ENCODE measurements around the gene MAPK8IP2. TPM values are rescaled to one million over a fixed set of nuclear protein-coding genes. Genes with fewer than 3 reads are reported as not detected.

MAPK8IP2 gene
- polyA plus RNA-seq, 2 of the 4 experiments (the other 2 are of a cell fraction): 0.76 to 3.0 TPM

- Histone ChIP-seq H3K4me1 (no peaks in the 10 kb centered on the region), H3K4me3 (no peak overlapping the region), H3K4me2 (no peak overlapping the region), H3K9me3 (no peaks in the 10 kb centered on the region), H3K27ac (no peak overlapping the region)
- ChIA-PET POLR2A (no interaction called here), CTCF (interaction anchor here (1.1 kb wide), 1 partner anchor 84 kb away, joined by 3 read pairs; no protein-coding TSS in a partner anchor)
- WGBS (ENCODE audit: missing lambda C conversion rate): 78% methylated on average over 11 of the region's 15 CpGs
- TF ChIP-seq CTCF (IDR thresholded peaks at IDR 0.05) (no peak), ZNF302 (CRISPR knock-in tag; IDR thresholded peaks at IDR 0.05) (no peak), JUN (IDR thresholded peaks at IDR 0.05) (no peak), RARB (CRISPR knock-in tag; IDR thresholded peaks at IDR 0.05) (no peak), RFX5 (IDR thresholded peaks at IDR 0.05) (no peak), ELK1 (IDR thresholded peaks at IDR 0.05; ENCODE audit: low read depth, low read length) (no peak), BCL3 (IDR thresholded peaks at IDR 0.05) (no peak), KDM5A (IDR thresholded peaks at IDR 0.05) (no peak), E2F6 (IDR thresholded peaks at IDR 0.05; ENCODE audit: borderline replicate concordance, low read depth) (no peak), USF2 (IDR thresholded peaks at IDR 0.05) (no peak), BHLHE40 (IDR thresholded peaks at IDR 0.05; ENCODE audit: low read depth, low read length) (no peak), EHF (CRISPR knock-in tag; IDR thresholded peaks at IDR 0.05) (no peak), FOSB (CRISPR knock-in tag; IDR thresholded peaks at IDR 0.05) (no peak), FOXS1 (CRISPR knock-in tag; IDR thresholded peaks at IDR 0.05) (no peak), JUNB (IDR thresholded peaks at IDR 0.05) (no peak), EP300 (IDR thresholded peaks at IDR 0.05) (no peak), NFE2L2 (conservative IDR thresholded peaks at IDR 0.05; ENCODE audit: low read length) (no peak), CHD2 (IDR thresholded peaks at IDR 0.05; ENCODE audit: low read length, partially characterized antibody) (no peak)
- TF ChIP-seq, protein P1, sequence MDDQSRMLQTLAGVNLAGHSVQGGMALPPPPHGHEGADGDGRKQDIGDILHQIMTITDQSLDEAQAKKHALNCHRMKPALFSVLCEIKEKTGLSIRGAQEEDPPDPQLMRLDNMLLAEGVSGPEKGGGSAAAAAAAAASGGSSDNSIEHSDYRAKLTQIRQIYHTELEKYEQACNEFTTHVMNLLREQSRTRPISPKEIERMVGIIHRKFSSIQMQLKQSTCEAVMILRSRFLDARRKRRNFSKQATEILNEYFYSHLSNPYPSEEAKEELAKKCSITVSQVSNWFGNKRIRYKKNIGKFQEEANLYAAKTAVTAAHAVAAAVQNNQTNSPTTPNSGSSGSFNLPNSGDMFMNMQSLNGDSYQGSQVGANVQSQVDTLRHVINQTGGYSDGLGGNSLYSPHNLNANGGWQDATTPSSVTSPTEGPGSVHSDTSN (IDR thresholded peaks at IDR 0.05): no peak
- FAIRE-seq (no peak), ATAC-seq (no peak), DNase-seq (ENCODE audit: low read depth in 1 of 2, low spot score in 1 of 2) (no peak)
Observed at GRCh38 chr22:50640857-50641647, 40.5 kb downstream of the MAPK8IP2 start.
